Measurements from ENCODE around the gene ENDOD1. TPM values are rescaled to one million over a fixed set of nuclear protein-coding genes. Genes with fewer than 3 reads are reported as not detected.

The ENDOD1 gene
- total RNA-seq, 1 experiment from 2014 or later = 12.8 TPM

GRCh38 chr11:95153857-95154246 is 64.2 kb downstream of the ENDOD1 start:
- H3K36me3 ChIP-seq (ENCODE audit: insufficient read depth, low read length) = no peaks in the 10 kb centered on the region
- H3K9me2 ChIP-seq (replicated peaks; ENCODE audit: insufficient read depth, low read length) = no peaks in the 10 kb centered on the region
- H3K9ac ChIP-seq (ENCODE audit: low read length) = peak overlapping the region; percentile 51
- H4K20me1 ChIP-seq (ENCODE audit: insufficient read depth, low read depth, low read length) = no peaks in the 10 kb centered on the region
- H3K4me1 ChIP-seq (ENCODE audit: low read length) = peaks cover 27% of the 10 kb centered on the region
- H3K4me2 ChIP-seq (ENCODE audit: low read depth, low read length, poor library complexity, severe bottlenecking) = peak overlapping the region; percentile 68
- no peaks in the 10 kb centered on the region for H3K27me3 ChIP-seq (ENCODE audit: low read length)
- DNase-seq = no peak
- H3K4me3 ChIP-seq (ENCODE audit: low read length) = peak overlapping the region; percentile 52; the same call in 1 of the 2 replicates
- H2AFZ ChIP-seq (ENCODE audit: low read length) = peak overlapping the region; percentile 94; the same call in 1 of the 2 replicates
- no peak overlapping the region for H3K27ac ChIP-seq (ENCODE audit: low read length)
- H3K79me2 ChIP-seq (ENCODE audit: low read length) = no peaks in the 10 kb centered on the region
- no peaks in the 10 kb centered on the region for H3K9me3 ChIP-seq (ENCODE audit: low read length)

GRCh38 chr11:95154514-95154913 is 64.9 kb downstream of the ENDOD1 start:
- Histone ChIP-seq H3K27ac (ENCODE audit: low read length) (no peak overlapping the region), H3K4me1 (ENCODE audit: low read length) (peaks cover 27% of the 10 kb centered on the region), H3K9me3 (ENCODE audit: low read length) (no peaks in the 10 kb centered on the region)

GRCh38 chr11:95155385-95155784 is 65.7 kb downstream of the ENDOD1 start:
- Histone ChIP-seq H3K79me2 (ENCODE audit: low read length) (no peaks in the 10 kb centered on the region), H3K4me3 (ENCODE audit: low read length) (no peak overlapping the region), H3K9me3 (ENCODE audit: low read length) (no peaks in the 10 kb centered on the region), H3K27ac (ENCODE audit: low read length) (no peak overlapping the region), H3K9me2 (replicated peaks; ENCODE audit: insufficient read depth, low read length) (no peaks in the 10 kb centered on the region), H4K20me1 (ENCODE audit: insufficient read depth, low read depth, low read length) (no peaks in the 10 kb centered on the region), H3K9ac (ENCODE audit: low read length) (no peak overlapping the region), H3K36me3 (ENCODE audit: insufficient read depth, low read length) (no peaks in the 10 kb centered on the region), H3K27me3 (ENCODE audit: low read length) (no peaks in the 10 kb centered on the region), H3K4me2 (ENCODE audit: low read depth, low read length, poor library complexity, severe bottlenecking) (no peak overlapping the region), H2AFZ (ENCODE audit: low read length) (no peak overlapping the region), H3K4me1 (ENCODE audit: low read length) (peaks cover 27% of the 10 kb centered on the region)
- no peak for DNase-seq

More at GRCh38 chr11:95154514-95154913, 64.9 kb downstream of the ENDOD1 start:
- no peaks in the 10 kb centered on the region for H4K20me1 ChIP-seq (ENCODE audit: insufficient read depth, low read depth, low read length)
- no peak overlapping the region for H2AFZ ChIP-seq (ENCODE audit: low read length)
- no peak overlapping the region for H3K4me3 ChIP-seq (ENCODE audit: low read length)
- H3K79me2 ChIP-seq (ENCODE audit: low read length) = no peaks in the 10 kb centered on the region
- no peaks in the 10 kb centered on the region for H3K36me3 ChIP-seq (ENCODE audit: insufficient read depth, low read length)
- H3K4me2 ChIP-seq (ENCODE audit: low read depth, low read length, poor library complexity, severe bottlenecking) = peak overlapping the region; percentile 68
- no peaks in the 10 kb centered on the region for H3K9me2 ChIP-seq (replicated peaks; ENCODE audit: insufficient read depth, low read length)
- peak; percentile 95 for DNase-seq
- H3K27me3 ChIP-seq (ENCODE audit: low read length) = no peaks in the 10 kb centered on the region
- no peak overlapping the region for H3K9ac ChIP-seq (ENCODE audit: low read length)

- H3K36me3 ChIP-seq (ENCODE audit: insufficient read depth, low read length) = no peaks in the 10 kb centered on the region
- no peaks in the 10 kb centered on the region for H4K20me1 ChIP-seq (ENCODE audit: insufficient read depth, low read depth, low read length)
- H3K27me3 ChIP-seq (ENCODE audit: low read length) = no peaks in the 10 kb centered on the region
- no peak overlapping the region for H3K27ac ChIP-seq (ENCODE audit: low read length)
- H3K4me3 ChIP-seq (ENCODE audit: low read length) = no peak overlapping the region
- no peaks in the 10 kb centered on the region for H3K9me3 ChIP-seq (ENCODE audit: low read length)
- DNase-seq = peak; percentile 64
- peak overlapping the region; percentile 31; the same call in 1 of the 2 replicates for H2AFZ ChIP-seq (ENCODE audit: low read length)
- H3K9me2 ChIP-seq (replicated peaks; ENCODE audit: insufficient read depth, low read length) = no peaks in the 10 kb centered on the region
- no peak overlapping the region for H3K9ac ChIP-seq (ENCODE audit: low read length)
- H3K79me2 ChIP-seq (ENCODE audit: low read length) = no peaks in the 10 kb centered on the region
- H3K4me1 ChIP-seq (ENCODE audit: low read length) = peaks cover 24% of the 10 kb centered on the region
- H3K4me2 ChIP-seq (ENCODE audit: low read depth, low read length, poor library complexity, severe bottlenecking) = no peak overlapping the region
Measured at GRCh38 chr11:95156133-95156721, 66.6 kb downstream of the ENDOD1 start.

- Histone ChIP-seq H3K4me1 (ENCODE audit: low read length) (peaks cover 19% of the 10 kb centered on the region), H3K36me3 (ENCODE audit: insufficient read depth, low read length) (no peaks in the 10 kb centered on the region), H2AFZ (ENCODE audit: low read length) (peak overlapping the region; percentile 31; the same call in 1 of the 2 replicates), H3K9me3 (ENCODE audit: low read length) (no peaks in the 10 kb centered on the region), H3K27ac (ENCODE audit: low read length) (no peak overlapping the region), H3K4me2 (ENCODE audit: low read depth, low read length, poor library complexity, severe bottlenecking) (no peak overlapping the region), H3K79me2 (ENCODE audit: low read length) (no peaks in the 10 kb centered on the region), H3K4me3 (ENCODE audit: low read length) (no peak overlapping the region), H3K27me3 (ENCODE audit: low read length) (no peaks in the 10 kb centered on the region), H3K9me2 (replicated peaks; ENCODE audit: insufficient read depth, low read length) (no peaks in the 10 kb centered on the region), H4K20me1 (ENCODE audit: insufficient read depth, low read depth, low read length) (no peaks in the 10 kb centered on the region), H3K9ac (ENCODE audit: low read length) (no peak overlapping the region)
- DNase-seq = no peak
Measured at GRCh38 chr11:95156916-95157541, 67.4 kb downstream of the ENDOD1 start.

GRCh38 chr11:95157824-95158223 is 68.2 kb downstream of the ENDOD1 start:
- H3K79me2 ChIP-seq (ENCODE audit: low read length) = no peaks in the 10 kb centered on the region
- no peaks in the 10 kb centered on the region for H3K27me3 ChIP-seq (ENCODE audit: low read length)
- no peaks in the 10 kb centered on the region for H3K36me3 ChIP-seq (ENCODE audit: insufficient read depth, low read length)
- no peak overlapping the region for H3K27ac ChIP-seq (ENCODE audit: low read length)
- no peak for DNase-seq
- no peak overlapping the region for H3K4me3 ChIP-seq (ENCODE audit: low read length)
- H3K9me2 ChIP-seq (replicated peaks; ENCODE audit: insufficient read depth, low read length) = no peaks in the 10 kb centered on the region
- H4K20me1 ChIP-seq (ENCODE audit: insufficient read depth, low read depth, low read length) = no peaks in the 10 kb centered on the region
- H3K4me1 ChIP-seq (ENCODE audit: low read length) = peaks cover 17% of the 10 kb centered on the region
- no peak overlapping the region for H2AFZ ChIP-seq (ENCODE audit: low read length)
- no peak overlapping the region for H3K4me2 ChIP-seq (ENCODE audit: low read depth, low read length, poor library complexity, severe bottlenecking)
- H3K9ac ChIP-seq (ENCODE audit: low read length) = no peak overlapping the region
- H3K9me3 ChIP-seq (ENCODE audit: low read length) = no peaks in the 10 kb centered on the region

- Histone ChIP-seq H3K4me2 (ENCODE audit: low read depth, low read length, poor library complexity, severe bottlenecking) (no peak overlapping the region), H3K9me2 (replicated peaks; ENCODE audit: insufficient read depth, low read length) (no peaks in the 10 kb centered on the region), H3K4me1 (ENCODE audit: low read length) (no peaks in the 10 kb centered on the region), H3K27me3 (ENCODE audit: low read length) (no peaks in the 10 kb centered on the region), H3K36me3 (ENCODE audit: insufficient read depth, low read length) (no peaks in the 10 kb centered on the region), H2AFZ (ENCODE audit: low read length) (no peak overlapping the region), H3K79me2 (ENCODE audit: low read length) (no peaks in the 10 kb centered on the region), H3K9ac (ENCODE audit: low read length) (no peak overlapping the region), H3K27ac (ENCODE audit: low read length) (no peak overlapping the region), H4K20me1 (ENCODE audit: insufficient read depth, low read depth, low read length) (no peaks in the 10 kb centered on the region), H3K4me3 (ENCODE audit: low read length) (no peak overlapping the region), H3K9me3 (ENCODE audit: low read length) (no peaks in the 10 kb centered on the region)
- no peak for DNase-seq
Measured at GRCh38 chr11:95161248-95161647, 71.6 kb downstream of the ENDOD1 start.

- Histone ChIP-seq H4K20me1 (ENCODE audit: insufficient read depth, low read depth, low read length) (no peaks in the 10 kb centered on the region), H3K36me3 (ENCODE audit: insufficient read depth, low read length) (no peaks in the 10 kb centered on the region), H3K9me3 (ENCODE audit: low read length) (no peaks in the 10 kb centered on the region), H3K9ac (ENCODE audit: low read length) (no peak overlapping the region), H3K4me3 (ENCODE audit: low read length) (no peak overlapping the region), H3K4me2 (ENCODE audit: low read depth, low read length, poor library complexity, severe bottlenecking) (no peak overlapping the region), H3K27ac (ENCODE audit: low read length) (no peak overlapping the region), H3K9me2 (replicated peaks; ENCODE audit: insufficient read depth, low read length) (no peaks in the 10 kb centered on the region), H2AFZ (ENCODE audit: low read length) (no peak overlapping the region), H3K27me3 (ENCODE audit: low read length) (no peaks in the 10 kb centered on the region), H3K4me1 (ENCODE audit: low read length) (no peaks in the 10 kb centered on the region), H3K79me2 (ENCODE audit: low read length) (no peaks in the 10 kb centered on the region)
- no peak for DNase-seq
Measured at GRCh38 chr11:95163106-95163505, 73.5 kb downstream of the ENDOD1 start.
